Right kidney (tissue), 9 donors: ENCODE measurements around the gene CHIC1.
"Not testable (repeated sequence)": the region's sequence is repeated elsewhere in the genome, so short reads cannot be mapped to it uniquely, and the experiment has no call there.

ENCODE experiments used
- DNase-seq: peaks from one replicate; pipeline ENCODE4 v3.0.0-alpha.2; 2016
- long read RNA-seq, 8 donors: transcript quantifications; one replicate each; lab custom pipeline, GENCODE V29; 2026

CHIC1 gene
- long read RNA-seq, donor 1 = 0 reads
- long read RNA-seq, donor 2, full-length matches to known transcripts = 1 of 1 reads
- long read RNA-seq, donor 2, partial matches to known transcripts = 0 of 1 reads
- long read RNA-seq, donor 2, other reads (novel, unspliced or antisense) = 0 of 1 reads
- long read RNA-seq, donor 3, full-length matches to known transcripts = 2 of 2 reads
- long read RNA-seq, donor 3, partial matches to known transcripts = 0 of 2 reads
- long read RNA-seq, donor 3, other reads (novel, unspliced or antisense) = 0 of 2 reads
- long read RNA-seq, donor 4, full-length matches to known transcripts = 2 of 2 reads
- long read RNA-seq, donor 4, partial matches to known transcripts = 0 of 2 reads
- long read RNA-seq, donor 4, other reads (novel, unspliced or antisense) = 0 of 2 reads
- long read RNA-seq, donor 5 = 0 reads
- long read RNA-seq, donor 6 = 0 reads
- long read RNA-seq, donor 7, full-length matches to known transcripts = 3 of 3 reads
- long read RNA-seq, donor 7, partial matches to known transcripts = 0 of 3 reads
- long read RNA-seq, donor 7, other reads (novel, unspliced or antisense) = 0 of 3 reads
- long read RNA-seq, donor 8, full-length matches to known transcripts = 4 of 4 reads
- long read RNA-seq, donor 8, partial matches to known transcripts = 0 of 4 reads
- long read RNA-seq, donor 8, other reads (novel, unspliced or antisense) = 0 of 4 reads

DNA sequence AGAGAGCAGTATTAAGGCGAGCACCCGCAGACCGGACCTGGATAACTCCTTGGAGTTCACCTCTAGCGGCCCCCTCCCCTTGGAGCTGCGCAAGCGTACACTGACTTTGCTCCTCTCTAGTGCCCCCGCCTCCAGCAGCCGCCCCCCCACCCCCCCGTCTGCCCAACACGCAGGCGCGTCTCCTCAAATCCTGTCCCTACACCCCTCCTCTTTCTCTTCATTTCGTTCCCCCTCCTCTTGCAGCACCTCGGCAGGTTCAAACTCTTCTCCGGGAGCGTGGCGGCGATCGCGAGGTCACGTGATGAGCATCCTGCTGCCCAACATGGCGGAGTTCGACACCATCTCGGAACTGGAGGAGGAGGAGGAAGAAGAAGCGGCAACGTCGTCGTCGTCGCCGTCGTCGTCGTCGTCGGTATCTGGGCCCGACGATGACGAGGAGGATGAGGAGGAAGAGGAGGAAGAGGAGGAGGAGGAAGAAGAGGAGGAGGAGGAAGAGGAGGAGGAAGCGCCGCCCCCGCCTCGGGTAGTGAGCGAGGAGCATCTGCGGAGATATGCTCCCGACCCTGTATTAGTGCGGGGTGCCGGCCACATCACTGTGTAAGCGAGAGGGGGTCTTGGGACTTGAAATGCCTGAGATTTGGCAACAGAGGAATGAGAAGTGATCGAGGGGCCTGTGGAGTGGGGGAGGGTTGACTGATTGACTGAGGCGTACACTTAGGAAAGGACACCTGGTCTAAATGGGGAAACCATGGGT lies at the start of gene CHIC1:
Gene CHIC1, plus strand, starts transcription at position 214 of the 754 bp plus-strand sequence. Its CDS starts 88 bp downstream, at position 302.
- peak; percentile 74 for DNase-seq

DNA sequence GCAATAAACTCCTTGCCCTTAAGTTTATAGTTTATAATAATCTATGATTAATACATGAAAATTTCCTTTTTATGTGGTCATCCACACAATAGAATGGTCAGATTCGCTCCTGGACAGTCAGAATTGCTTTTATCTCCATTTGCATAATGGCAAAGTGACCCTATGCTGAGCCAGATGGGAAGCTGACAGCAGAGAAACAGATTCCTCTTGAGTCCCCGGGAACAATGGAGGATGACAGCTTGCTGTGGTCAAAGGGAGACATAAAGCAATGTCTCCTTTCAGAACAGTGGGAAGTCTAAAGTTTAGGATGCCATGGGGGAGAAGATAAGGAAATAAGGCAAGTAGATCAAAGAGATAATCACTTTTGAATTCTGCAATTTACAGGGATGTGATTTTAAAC lies 40.2 kb upstream of the CHIC1 start:
- DNase-seq = not testable (repeated sequence)

DNA sequence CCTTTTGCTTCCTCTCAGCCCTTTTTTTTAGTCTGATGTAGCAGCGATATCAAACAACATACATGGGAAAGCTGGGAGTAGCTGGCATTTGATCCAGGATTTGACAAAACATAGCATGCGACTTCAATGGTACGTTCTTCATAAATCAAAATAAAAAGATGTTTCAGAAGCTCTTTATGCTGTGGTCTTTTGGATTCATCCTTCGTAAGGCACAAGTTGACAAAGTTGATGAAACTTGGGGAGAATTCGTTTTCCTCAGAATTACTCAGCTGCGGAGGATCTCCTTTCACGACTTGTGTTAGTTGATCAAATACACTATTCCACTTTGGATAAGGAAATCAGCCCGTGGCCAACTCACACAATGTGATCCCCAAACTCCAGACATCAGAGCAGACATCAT lies 38.1 kb upstream of the CHIC1 start:
- DNase-seq = no peak

DNA sequence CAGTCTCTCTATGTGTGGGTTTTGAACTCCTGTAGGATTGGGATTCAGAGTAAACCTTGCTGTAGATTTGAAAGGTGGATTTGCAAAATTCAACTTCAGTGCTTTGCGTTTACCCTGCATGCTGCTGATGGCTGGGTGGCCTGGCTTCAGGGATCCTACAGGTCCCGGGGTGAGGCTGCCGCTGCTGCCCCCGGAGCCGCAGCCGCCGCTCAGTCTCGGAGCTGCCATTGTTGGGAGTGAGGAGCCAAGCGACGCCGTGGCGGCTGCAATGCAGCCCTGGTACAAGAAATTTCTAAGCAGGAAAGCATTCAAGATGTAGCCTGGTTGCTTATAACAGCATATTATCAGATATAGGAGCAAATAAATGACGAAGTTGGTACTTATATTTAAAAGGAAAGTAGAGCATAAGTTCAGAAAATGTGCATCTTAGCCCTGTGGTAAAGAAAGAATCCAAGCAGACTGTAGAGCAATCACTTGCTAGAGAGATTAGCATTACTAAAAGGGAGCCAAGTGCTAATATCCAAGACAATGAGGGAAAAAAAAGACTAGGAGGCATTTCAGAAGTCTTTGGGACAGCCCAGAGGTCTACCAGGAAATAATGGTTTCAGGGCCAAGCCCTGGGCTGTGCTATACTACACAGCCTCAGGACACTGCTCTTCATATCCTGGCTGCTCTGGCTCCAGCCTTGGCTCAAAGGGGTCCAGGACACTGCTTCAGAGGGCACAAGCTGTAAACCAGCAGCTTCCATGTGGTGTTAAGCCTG lies 36.9 kb upstream of the CHIC1 start:
- no peak for DNase-seq

DNA sequence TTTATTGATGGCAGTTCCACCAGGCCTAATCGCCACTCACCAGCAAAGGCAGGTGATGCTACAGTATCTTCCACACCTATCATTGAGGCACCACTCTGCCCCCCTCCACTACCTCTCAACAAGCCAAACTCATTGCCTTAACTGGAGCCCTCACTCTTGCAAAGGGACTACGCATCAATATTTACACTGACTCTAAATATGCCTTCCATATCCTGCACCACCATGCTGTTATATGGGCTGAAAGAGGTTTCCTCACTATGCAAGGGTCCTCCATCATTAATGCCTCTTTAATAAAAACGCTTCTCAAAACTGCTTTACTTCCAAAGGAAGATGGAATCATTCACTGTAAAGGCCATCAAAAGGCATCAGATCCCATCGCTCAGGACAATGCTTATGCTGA lies 31.3 kb upstream of the CHIC1 start:
- not testable (repeated sequence) for DNase-seq

DNA sequence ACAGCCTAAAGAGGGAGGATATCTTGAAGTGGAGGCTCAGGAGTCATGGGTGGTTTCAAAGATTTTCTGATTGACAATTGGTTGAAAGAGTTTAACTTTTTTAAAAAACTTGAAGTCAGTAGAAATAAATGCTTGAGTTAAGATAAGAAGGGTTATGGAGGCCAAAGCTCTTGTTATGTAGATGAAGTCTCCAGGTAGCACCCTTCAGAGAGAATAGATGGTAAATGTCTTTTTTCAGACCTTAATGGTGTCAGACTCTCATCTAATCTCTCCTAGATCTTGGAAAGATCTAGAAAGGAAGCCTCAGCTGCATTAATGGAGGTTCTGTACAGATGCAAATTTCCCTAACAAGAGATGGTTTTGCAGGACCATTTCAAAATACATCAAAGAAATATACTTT lies 6.8 kb upstream of the CHIC1 start:
- DNase-seq = no peak

DNA sequence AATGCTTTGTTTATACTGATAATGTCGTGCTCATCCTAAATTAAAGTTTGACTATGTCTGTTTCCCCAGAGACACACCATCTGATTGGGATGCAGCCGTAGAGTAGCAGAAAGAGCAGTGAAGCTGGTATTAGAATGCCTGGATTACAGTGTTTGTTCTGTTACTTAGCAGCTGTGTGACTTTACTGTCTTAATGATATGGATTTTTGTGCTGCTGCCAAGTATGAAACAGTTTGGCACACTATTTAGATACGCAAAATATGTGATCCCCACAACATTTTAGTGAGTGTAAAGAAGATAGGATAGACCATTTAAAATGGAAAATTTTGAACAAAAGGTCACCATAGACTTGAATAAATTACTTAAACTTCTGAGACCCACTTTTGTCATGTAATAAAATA lies 1.2 kb upstream of the CHIC1 start:
- no peak for DNase-seq

DNA sequence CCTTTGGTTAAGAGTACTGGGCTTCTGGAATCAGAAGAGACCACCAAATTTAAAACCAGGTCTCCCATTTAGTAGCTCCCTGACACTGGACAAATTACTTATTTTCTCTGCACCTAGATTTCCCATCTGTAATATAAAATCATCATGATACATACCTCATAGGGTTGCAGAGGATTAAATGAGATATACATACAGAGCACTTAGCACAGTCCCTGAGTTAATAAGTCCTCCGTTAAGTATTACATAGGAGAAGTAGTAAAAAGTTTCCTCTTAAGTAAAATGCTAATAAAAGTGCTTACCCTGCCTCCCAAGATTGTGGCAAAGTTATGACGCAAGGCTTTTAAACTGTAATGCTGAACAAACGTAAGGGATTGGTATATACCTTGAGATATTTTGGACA lies 539 bp upstream of the CHIC1 start:
- DNase-seq = no peak

DNA sequence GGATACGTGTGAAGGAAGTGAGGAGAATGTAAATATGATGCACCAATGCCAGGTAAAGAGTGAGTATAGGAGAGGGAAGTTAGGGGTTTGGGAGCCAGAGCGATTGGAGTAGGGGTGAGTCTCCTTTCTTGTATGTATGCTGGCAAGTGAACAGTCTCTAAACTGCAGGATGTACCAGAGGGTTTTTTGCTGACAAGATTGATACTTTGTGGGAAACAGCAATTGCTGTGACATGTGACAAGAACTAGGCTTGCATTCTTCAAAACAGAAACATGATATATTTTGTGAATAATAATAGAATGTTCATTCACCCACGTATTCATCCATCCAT lies 706 bp downstream of the CHIC1 start:
- no peak for DNase-seq

DNA sequence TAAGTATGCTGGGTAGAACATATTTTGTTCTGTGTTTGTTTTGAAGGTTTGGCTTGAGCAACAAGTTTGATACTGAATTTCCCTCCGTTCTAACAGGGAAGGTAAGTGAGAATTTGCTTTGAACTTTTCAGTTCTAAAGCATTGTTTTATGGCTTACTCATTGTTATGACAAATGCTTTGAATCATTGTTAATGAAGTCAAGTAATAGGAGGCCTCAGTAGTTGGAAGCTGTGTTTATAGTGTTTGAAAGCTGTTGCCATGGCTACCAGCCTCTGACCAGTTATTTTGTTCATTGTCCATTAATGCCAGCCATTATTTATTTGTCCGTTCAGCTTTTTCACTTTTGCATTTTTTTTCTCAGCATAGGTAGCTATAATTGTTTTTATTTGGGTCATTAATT lies 14.4 kb downstream of the CHIC1 start:
- DNase-seq = no peak

DNA sequence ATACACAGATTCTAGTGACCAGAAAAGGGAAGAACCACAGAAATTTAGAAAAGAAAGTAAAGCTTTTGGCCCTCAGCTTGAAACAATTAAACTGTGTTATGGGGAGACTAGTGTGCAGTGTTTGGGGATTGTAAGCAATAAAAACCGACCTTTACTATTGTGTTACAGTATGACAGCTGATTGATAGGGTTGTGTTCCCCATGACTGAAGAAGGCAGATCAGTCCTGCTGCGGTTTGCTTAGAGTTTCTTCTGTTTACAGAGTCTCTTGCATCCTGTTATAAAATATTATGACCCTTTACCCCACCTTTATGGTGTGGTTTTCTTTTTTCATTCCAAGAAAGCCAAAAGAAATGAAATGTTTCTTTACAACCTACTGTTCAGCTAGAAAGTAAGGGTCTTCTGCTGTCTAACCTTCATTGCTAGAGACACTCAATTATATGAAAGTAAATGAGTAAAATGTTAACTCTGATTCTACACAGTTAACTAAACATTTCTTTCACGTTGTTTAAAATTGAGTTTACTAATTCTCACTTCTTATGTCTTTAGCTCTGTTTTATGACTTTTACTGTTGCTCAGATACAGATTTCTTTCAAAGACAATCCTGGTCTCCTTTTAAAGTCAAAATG lies 18.1 kb downstream of the CHIC1 start:
- DNase-seq = no peak

DNA sequence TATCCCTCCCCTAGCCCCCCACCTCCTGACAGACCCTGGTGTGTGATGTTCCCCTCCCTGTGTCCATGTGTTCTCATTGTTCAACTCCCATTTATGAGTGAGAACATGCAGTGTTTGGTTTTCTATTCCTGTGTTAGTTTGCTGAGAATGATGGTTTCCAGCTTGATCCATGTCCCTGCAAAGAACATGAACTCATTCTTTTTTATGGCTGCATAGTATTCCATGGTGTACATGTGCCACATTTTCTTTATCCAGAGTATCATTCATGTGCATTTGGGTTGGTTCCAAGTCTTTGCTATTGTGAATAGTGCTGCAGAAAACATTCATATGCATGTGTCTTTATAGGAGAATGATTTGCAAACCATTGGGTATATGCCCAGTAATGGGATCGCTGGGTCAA lies 34.8 kb downstream of the CHIC1 start:
- DNase-seq = not testable (repeated sequence)

DNA sequence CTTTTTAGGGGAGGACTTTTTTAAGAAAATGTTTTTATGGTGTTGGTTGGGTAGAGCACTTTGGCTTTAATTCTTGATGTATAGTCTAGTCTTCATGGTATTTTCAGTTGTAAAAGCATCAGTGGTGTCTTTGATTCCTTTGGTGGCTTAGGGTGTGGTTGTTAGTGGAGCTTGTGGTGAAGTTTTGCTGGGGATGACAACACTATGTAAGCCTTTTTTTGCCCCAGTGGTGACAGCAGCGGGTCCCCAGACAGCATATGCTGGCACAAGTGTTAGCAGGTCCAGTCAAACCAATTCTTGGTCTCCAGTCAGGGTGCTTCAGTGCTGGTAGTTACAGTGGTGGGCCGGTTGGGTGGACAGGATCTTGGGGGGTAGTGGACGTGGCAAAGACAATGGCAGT lies 52.0 kb downstream of the CHIC1 start:
- no peak for DNase-seq

DNA sequence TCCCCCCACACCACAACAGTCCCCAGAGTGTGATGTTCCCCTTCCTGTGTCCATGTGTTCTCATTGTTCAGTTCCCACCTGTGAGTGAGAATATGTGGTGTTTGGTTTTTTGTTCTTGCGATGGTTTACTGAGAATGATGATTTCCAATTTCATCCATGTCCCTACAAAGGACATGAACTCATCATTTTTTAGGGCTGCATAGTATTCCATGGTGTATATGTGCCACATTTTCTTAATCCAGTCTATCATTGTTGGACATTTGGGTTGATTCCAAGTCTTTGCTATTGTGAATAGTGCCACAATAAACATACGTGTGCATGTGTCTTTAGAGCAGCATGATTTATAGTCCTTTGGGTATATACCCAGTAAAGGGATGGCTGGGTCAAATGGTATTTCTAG lies 78.7 kb downstream of the CHIC1 start:
- not testable (repeated sequence) for DNase-seq

DNA sequence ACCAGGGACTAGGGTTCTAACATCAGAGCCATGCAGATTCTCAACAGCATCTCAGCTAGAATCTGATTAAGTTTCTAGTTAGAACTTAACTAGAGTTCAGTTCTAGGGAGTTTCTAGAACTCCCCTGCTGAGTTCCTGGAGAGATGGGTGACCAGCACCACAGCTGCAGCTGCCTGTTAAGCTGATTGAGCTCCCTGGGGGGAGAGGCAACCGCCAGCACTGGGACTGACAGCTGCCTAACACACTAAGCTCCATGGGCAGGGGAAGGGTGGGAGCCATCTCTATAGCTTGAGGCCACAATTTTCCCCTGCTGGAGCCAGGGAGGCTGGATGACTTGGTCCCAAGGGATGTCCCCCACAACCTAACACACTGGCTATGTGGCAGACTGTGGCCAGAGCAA lies 84.2 kb downstream of the CHIC1 start:
- no peak for DNase-seq

DNA sequence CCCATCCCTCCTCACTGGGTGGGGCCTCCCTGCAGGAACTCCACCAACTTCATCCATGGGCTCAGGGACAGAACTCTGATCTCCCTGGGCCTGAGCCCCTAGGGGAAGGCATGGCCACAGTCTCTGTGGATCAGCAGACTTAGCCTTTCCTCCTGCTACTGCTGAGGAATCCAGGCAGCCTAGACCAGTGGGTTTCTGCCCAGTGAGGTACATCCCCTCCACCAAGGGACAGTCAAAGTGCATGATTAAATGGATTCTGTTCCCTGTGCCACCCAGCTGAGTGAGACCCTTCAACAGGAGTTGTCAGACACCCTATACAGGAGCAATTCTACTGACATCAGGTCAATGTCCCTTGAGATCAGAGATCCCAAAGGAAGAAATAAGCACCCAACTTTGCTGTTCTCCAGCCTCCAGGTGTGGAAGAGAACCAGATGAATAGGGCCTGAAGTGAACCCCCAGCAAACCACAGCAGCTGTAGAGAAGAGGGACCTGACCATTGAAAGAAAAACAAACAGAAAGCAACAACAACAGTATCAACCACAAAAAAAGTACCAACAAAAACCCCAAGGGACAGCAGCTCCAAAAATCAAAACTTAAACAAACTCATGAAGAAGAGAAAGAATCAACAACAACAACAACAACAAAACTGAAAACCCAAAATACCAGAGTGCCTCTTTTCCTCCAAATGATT lies 84.8 kb downstream of the CHIC1 start:
- DNase-seq = no peak

DNA sequence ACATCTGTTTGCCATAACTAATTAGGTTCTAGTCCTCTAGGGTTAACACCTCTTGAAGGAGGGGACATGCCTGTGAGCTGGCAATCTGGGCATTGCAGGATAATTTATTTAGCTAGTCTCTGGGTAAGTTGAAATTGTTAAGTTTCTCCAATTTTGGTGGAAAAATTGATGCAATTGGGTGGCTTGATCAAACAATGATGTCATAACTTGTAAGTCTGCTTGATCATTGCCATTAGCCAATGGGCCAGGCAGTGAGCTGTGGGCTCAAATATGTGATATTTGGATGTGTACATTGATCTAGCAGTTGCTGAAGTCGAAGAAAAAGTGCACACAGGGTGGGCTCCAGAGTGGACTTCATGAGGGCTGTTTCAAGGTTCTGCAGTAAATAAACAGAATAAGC lies 98.3 kb downstream of the CHIC1 start:
- DNase-seq = not testable (repeated sequence)

DNA sequence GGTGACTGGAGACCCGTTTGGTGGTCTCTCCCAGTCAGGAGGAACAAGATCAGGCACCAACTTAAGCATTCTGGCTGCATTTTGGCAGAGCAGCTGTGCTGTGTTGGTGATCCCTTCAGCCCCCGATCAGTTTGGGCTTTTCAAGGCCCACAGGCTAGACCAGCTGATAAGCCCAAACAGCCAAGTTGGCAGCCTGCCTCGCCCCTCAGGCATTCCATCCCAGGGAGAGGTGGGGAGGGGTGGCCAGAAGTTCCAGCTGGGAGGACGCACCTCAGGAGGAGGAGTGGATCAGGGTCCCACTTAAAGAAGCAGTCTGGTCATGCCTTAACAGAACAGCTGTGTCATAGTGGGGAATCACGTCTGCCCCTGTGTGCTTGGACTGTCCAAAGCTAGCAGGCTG lies 105.8 kb downstream of the CHIC1 start:
- no peak for DNase-seq

DNA sequence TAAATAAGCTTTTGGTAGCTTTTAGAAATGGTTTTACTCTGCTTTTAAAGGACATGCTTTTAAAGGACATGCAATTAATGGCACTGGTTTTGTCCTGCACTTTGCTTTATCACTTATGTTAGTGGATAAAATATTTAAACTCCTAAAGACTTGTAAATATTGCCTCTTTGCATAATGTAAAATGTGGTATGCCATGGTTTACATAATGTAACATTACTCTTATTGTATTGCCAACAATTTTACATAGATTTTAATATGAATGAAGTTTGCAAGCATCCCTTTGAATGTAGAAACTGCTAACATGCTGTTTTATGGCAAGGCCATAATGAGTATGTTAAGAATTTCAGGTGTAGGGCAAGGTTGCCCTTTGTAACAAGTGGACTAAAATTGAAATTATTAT lies 118.4 kb downstream of the CHIC1 start:
- DNase-seq = no peak

DNA sequence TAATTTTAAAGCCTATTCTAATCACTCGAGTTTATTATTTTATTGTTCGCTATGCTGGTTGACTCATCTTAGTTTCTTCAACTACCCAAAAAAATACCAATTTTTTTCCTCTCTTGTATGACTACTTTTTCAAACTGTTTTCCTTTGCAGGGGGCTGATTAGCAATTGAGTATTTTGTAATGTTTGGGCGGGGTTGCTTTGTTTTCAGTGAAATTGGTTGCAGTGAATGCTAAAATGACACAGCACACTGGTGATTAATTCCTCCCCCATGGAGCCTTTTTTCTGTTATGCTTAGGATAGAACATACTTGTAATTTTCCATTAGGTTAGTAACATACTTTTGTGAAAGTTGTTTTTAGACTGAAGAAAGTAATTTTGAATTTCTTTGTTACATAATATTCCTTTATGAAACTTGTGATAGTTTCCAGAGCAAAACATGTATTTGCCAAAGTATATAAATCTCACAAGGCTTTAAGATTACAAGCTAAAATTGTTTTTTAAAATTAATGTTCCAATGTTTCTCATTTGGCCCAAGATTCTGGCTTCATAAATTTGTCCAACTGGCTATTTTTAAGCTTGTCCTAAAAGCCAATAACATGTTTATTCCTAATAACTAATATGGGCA lies 120.4 kb downstream of the CHIC1 start:
- no peak for DNase-seq

DNA sequence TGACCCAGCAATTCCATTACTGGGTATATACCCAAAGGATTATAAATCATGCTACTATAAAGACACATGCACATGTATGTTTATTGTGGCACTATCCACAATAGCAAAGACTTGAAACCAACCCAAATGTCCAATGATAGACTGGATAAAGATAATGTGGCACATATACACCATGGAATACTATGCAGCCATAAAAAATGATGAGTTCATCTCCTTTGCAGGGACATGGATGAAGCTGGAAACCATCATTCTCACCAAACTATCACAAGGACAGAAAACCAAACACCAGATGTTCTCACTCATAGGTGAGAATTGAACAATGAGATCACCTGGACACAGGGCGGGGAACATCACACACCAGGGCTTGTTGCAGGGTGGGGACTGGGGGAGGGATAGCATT lies 144.0 kb downstream of the CHIC1 start:
- not testable (repeated sequence) for DNase-seq
